ENCODE results near the gene CAMK1D.

GRCh38 chr10:12540341-12540781, 191.0 kb downstream of the CAMK1D start:
- TF ChIP-seq CTCF (conservative IDR thresholded peaks at IDR 0.05 in 1 of 2, IDR thresholded peaks at IDR 0.05 in 1 of 2; ENCODE audit: extremely low read depth in 1 of 2, insufficient read depth in 1 of 2, low read depth in 1 of 2, low read length in 2 of 2), result no peak
- no peak for TF ChIP-seq EZH2 (IDR thresholded peaks at IDR 0.05; ENCODE audit: borderline replicate concordance, low read length)
